H1 (cell line): Measurements from ENCODE around the gene GNG4. TPM values are rescaled to one million over a fixed set of nuclear protein-coding genes. Genes with fewer than 3 reads are reported as not detected.

Experiments
- CTCF ChIA-PET: fragments of 300-600 bp; sonication (Branson Sonifier 250); formaldehyde crosslinking; loops from one replicate; lab custom pipeline; 2021; ENCODE audit not compliant: partially characterized antibody; lab: Charles Lee
- POLR2A ChIA-PET: fragments of 300-600 bp; sonication (Branson Sonifier 250); formaldehyde crosslinking; loops from one replicate; lab custom pipeline; 2021; ENCODE audit warnings: inconsistent platforms; ENCODE audit not compliant: partially characterized antibody; lab: Charles Lee
- DNase-seq, 2 experiments: peaks; one replicate each; pipeline versions ENCODE4 v3.0.0 to v3.0.0-alpha.2; 2010 to 2022; ENCODE audit warnings: low spot score in 2 of 2, low read depth in 1 of 2, mixed read lengths in 1 of 2
- FAIRE-seq: peaks from 2 replicates; lab custom pipeline; 2011; peaks lifted over from hg19 to GRCh38; lab: Jason Lieb, UNC
- H2AFZ ChIP-seq: 2 replicates; pipeline ENCODE4 v1.8.1; 2012; ENCODE audit warnings: low read length, inconsistent platforms
- H2AK5ac ChIP-seq: 2 replicates; pipeline ENCODE4 v1.6.1; 2013; ENCODE audit warnings: low read depth, low read length
- H2BK120ac ChIP-seq: replicated peaks from 2 replicates; pipeline ENCODE3; 2013; ENCODE audit warnings: low read depth, low read length, inconsistent platforms
- H2BK12ac ChIP-seq: 2 replicates; pipeline ENCODE4 v1.6.1; 2013; ENCODE audit warnings: low read depth, low read length
- H2BK15ac ChIP-seq: 2 replicates; pipeline ENCODE4 v1.6.1; 2013; ENCODE audit warnings: low read length
- H2BK20ac ChIP-seq: 2 replicates; pipeline ENCODE4 v1.6.1; 2013; ENCODE audit warnings: low read length
- H2BK5ac ChIP-seq: 2 replicates; pipeline ENCODE4 v1.6.1; 2013; ENCODE audit warnings: low read depth, low read length
- H3K14ac ChIP-seq: 2 replicates; pipeline ENCODE4 v1.6.1; 2013; ENCODE audit warnings: inconsistent platforms; ENCODE audit not compliant: insufficient read length
- H3K18ac ChIP-seq: 2 replicates; pipeline ENCODE4 v1.6.1; 2013; ENCODE audit warnings: low read length; ENCODE audit errors: extremely low read depth
- H3K23ac ChIP-seq: 2 replicates; pipeline ENCODE4 v1.6.1; 2013; ENCODE audit warnings: inconsistent platforms; ENCODE audit not compliant: insufficient read length
- H3K23me2 ChIP-seq: 2 replicates; pipeline ENCODE4 v1.6.1; 2013; ENCODE audit warnings: low read depth, low read length
- H3K27ac ChIP-seq: 2 replicates; pipeline ENCODE4 v1.6.1; 2011; ENCODE audit warnings: low read depth, low read length, inconsistent platforms
- H3K27me3 ChIP-seq, 4 experiments: replicated peaks in 1 of 4; 1 replicate in 1 of 4; 2 replicates in 3 of 4; pipeline versions ENCODE4 v1.6.1 to v1.8.1; 2011 to 2013; ENCODE audit warnings: low read length in 3 of 4, mild to moderate bottlenecking in 3 of 4, inconsistent platforms in 2 of 4, mixed read lengths in 2 of 4, moderate library complexity in 1 of 4; ENCODE audit not compliant: control insufficient read depth in 3 of 4, insufficient read depth in 3 of 4; ENCODE audit errors: extremely low read depth in 1 of 4
- H3K36me3 ChIP-seq, 4 experiments: 2 replicates each; pipeline versions ENCODE4 v1.6.1 to v1.8.1; 2011 to 2013; ENCODE audit warnings: mild to moderate bottlenecking in 4 of 4, low read length in 3 of 4, moderate library complexity in 2 of 4, control low read depth in 1 of 4, inconsistent platforms in 1 of 4; ENCODE audit not compliant: insufficient read depth in 4 of 4, control insufficient read depth in 2 of 4
- H3K4ac ChIP-seq: replicated peaks from 2 replicates; pipeline ENCODE3; 2013; ENCODE audit warnings: low read length, low read depth, mixed read lengths, inconsistent platforms; ENCODE audit not compliant: insufficient read length
- H3K4me1 ChIP-seq, 4 experiments: replicated peaks in 1 of 4; 1 replicate in 1 of 4; 2 replicates in 3 of 4; pipeline versions ENCODE4 v1.6.1 to v1.8.1; 2011 to 2013; ENCODE audit warnings: low read length in 3 of 4, inconsistent platforms in 2 of 4, mixed read lengths in 1 of 4; ENCODE audit not compliant: insufficient read depth in 4 of 4, control insufficient read depth in 3 of 4
- H3K4me2 ChIP-seq, 2 experiments: 2 replicates each; pipeline versions ENCODE4 v1.6.1 to v1.8.1; 2011 to 2013; ENCODE audit warnings: low read depth in 2 of 2, low read length in 2 of 2, control low read depth in 1 of 2, inconsistent platforms in 1 of 2, mild to moderate bottlenecking in 1 of 2; ENCODE audit not compliant: insufficient read depth in 1 of 2
- H3K4me3 ChIP-seq, 4 experiments: fragments of 200-600, 300-600 bp in 1 of 4; sonication (generic), shearing (Covaris generic), sonication (Bioruptor Twin) in 1 of 4; 2 replicates each; pipeline versions ENCODE4 v1.5.1 to v1.8.1; 2011 to 2016; ENCODE audit warnings: low read length in 4 of 4, low read depth in 3 of 4, control low read depth in 2 of 4, inconsistent platforms in 2 of 4, mild to moderate bottlenecking in 2 of 4, mixed read lengths in 1 of 4, moderate library complexity in 1 of 4; ENCODE audit not compliant: insufficient read depth in 2 of 4; ENCODE audit errors: extremely low read depth in 1 of 4
- H3K56ac ChIP-seq: replicated peaks from 2 replicates; pipeline ENCODE3; 2013; ENCODE audit warnings: low read depth, mild to moderate bottlenecking, mixed read lengths, low read length, inconsistent platforms; ENCODE audit not compliant: insufficient read length
- H3K79me1 ChIP-seq: 2 replicates; pipeline ENCODE4 v1.6.1; 2013; ENCODE audit warnings: low read depth, low read length, control low read depth
- H3K79me2 ChIP-seq, 2 experiments: 2 replicates each; pipeline versions ENCODE4 v1.6.1 to v1.8.1; 2012 to 2013; ENCODE audit warnings: low read length in 2 of 2, mild to moderate bottlenecking in 2 of 2, inconsistent platforms in 1 of 2; ENCODE audit not compliant: insufficient read depth in 2 of 2, control insufficient read depth in 1 of 2
- H3K9ac ChIP-seq, 4 experiments: replicated peaks in 1 of 4; 1 replicate in 1 of 4; 2 replicates in 3 of 4; pipeline versions ENCODE4 v1.6.1 to v1.8.1; 2011 to 2013; ENCODE audit warnings: low read depth in 3 of 4, low read length in 3 of 4, control low read depth in 2 of 4, mild to moderate bottlenecking in 2 of 4, moderate library complexity in 2 of 4, inconsistent platforms in 1 of 4; ENCODE audit errors: extremely low read depth in 1 of 4
- H3K9me3 ChIP-seq, 2 experiments: 2 replicates each; pipeline versions ENCODE4 v1.6.1 to v1.8.1; 2012 to 2013; ENCODE audit warnings: mild to moderate bottlenecking in 2 of 2, moderate library complexity in 2 of 2, control low read depth in 1 of 2, inconsistent platforms in 1 of 2, low read depth in 1 of 2, low read length in 1 of 2, mixed read lengths in 1 of 2; ENCODE audit not compliant: insufficient read depth in 2 of 2
- H4K20me1 ChIP-seq, 2 experiments: replicated peaks in 1 of 2; 2 replicates each; pipeline versions ENCODE3 to v1.8.1; 2011 to 2013; ENCODE audit warnings: inconsistent platforms in 2 of 2, low read length in 2 of 2, mild to moderate bottlenecking in 1 of 2; ENCODE audit not compliant: insufficient read depth in 2 of 2, control insufficient read depth in 1 of 2
- H4K5ac ChIP-seq: 2 replicates; pipeline ENCODE4 v1.6.1; 2013; ENCODE audit warnings: low read length, low read depth, mixed read lengths, inconsistent platforms; ENCODE audit not compliant: insufficient read length
- H4K8ac ChIP-seq: 2 replicates; pipeline ENCODE4 v1.8.0; 2013; ENCODE audit warnings: mild to moderate bottlenecking, moderate library complexity, low read length, inconsistent platforms; ENCODE audit not compliant: insufficient read depth; ENCODE audit errors: extremely low read depth
- H4K91ac ChIP-seq: replicated peaks from 2 replicates; pipeline ENCODE3; 2013; ENCODE audit warnings: low read length, mixed read lengths, inconsistent platforms; ENCODE audit not compliant: insufficient read length
- HDAC6 ChIP-seq: IDR thresholded peaks from one replicate; pipeline ENCODE4 v1.7.1; 2012; ENCODE audit warnings: low read depth, mild to moderate bottlenecking, inconsistent platforms, low read length, moderate library complexity
- JUN ChIP-seq: IDR thresholded peaks from 2 replicates; pipeline ENCODE4 v1.6.1; 2011; ENCODE audit warnings: low read depth, mild to moderate bottlenecking, improper control_type of control experiment, low read length
- SP4 ChIP-seq: IDR thresholded peaks from 2 replicates; pipeline ENCODE4 v1.6.1; 2012; ENCODE audit warnings: low read length, inconsistent platforms
- TAF7 ChIP-seq: optimal IDR thresholded peaks from 2 replicates; pipeline ENCODE3; 2011; ENCODE audit warnings: low read depth, mild to moderate bottlenecking, inconsistent platforms, low read length, moderate library complexity, borderline replicate concordance
- YY1 ChIP-seq: IDR thresholded peaks from 2 replicates; pipeline ENCODE4 v1.6.1; 2011; ENCODE audit warnings: low read depth, mild to moderate bottlenecking, low read length
- WGBS, 2 experiments: shearing (Covaris generic) in 1 of 2; methylation state at CpG; one replicate each; pipeline versions ENCODE4 v1.1.6 to v1.1.7; 2013 to 2015; ENCODE audit warnings: low lambda C conversion rate in 2 of 2, mixed read lengths in 2 of 2, inconsistent platforms in 1 of 2, low coverage in 1 of 2, missing lambda C conversion rate in 1 of 2; ENCODE audit not compliant: insufficient replicate concordance in 2 of 2, insufficient coverage in 1 of 2, insufficient read length in 1 of 2; ENCODE audit errors: extremely low coverage in 1 of 2, missing lambda C conversion rate in 1 of 2; 5-methylcytosine and 5-hydroxymethylcytosine counted together
- polyA plus RNA-seq, 7 experiments: library from polyadenylated mRNA; depleted of rRNA in 3 of 7; stranded (reverse) in 5 of 7; unstranded in 2 of 7; fragments of >200 nt in 5 of 7; fragments of 200-250 nt in 2 of 7; gene quantifications; 1 replicate in 5 of 7; 2 replicates in 1 of 7; 4 replicates in 1 of 7; pipeline versions ENCODE4 v1.2.1 to v1.2.3, GENCODE V29; 2011 to 2013; ENCODE audit warnings: missing spikeins in 2 of 7, mixed read lengths in 2 of 7
- total RNA-seq: library from RNA; stranded (reverse); fragmentation: NEBNext Ultra II Directional; extraction: Animal tissue kit (Norgen Biotek cat#: 25700); gene quantifications from 2 replicates; pipeline ENCODE4 v1.2.1, GENCODE V29; 2021
- TF ChIP-seq, protein P1 (sequence below), 3 experiments: IDR thresholded peaks; 1 replicate in 2 of 3; 2 replicates in 1 of 3; pipeline versions ENCODE4 v1.5.1 to v1.6.1; 2011; ENCODE audit warnings: low read length in 3 of 3, mild to moderate bottlenecking in 3 of 3, inconsistent platforms in 2 of 3, low read depth in 1 of 3, moderate library complexity in 1 of 3; ENCODE audit not compliant: insufficient read depth in 1 of 3; ENCODE audit errors: control extremely low read depth in 1 of 3

The GNG4 gene
- total and polyA plus RNA-seq, 2 of the 8 experiments (the other 6 are each of a cell fraction or from before 2014, with no cell fraction given), result 95.5 to 96.8 TPM

DNA sequence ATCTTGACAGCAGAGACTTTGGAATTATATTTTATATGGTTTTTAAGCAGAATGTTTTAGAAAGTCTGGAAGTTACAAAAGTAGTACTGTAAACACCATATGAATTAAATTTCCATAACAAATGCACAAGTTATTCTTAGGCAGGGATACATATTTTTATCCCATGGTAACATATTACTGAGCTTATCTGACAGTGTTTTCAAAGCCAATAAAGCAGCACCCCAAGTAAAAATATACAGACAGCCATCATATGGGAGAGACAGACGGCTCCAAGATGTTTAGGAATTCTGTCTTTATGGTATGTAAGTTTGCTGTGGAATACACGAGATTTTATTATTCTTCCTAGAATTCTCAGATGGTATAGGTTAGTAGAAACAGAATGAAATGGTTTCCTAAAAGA is 12.0 kb upstream of the GNG4 start:
- Histone ChIP-seq H2BK20ac (no peak overlapping the region), H2BK120ac (no peak overlapping the region), H3K18ac (no peak overlapping the region), H2BK12ac (no peak overlapping the region), H4K20me1 (no peaks in the 10 kb centered on the region), H2BK5ac (no peak overlapping the region; the same call in 1 of the 2 replicates), H3K23ac (no peak overlapping the region), H4K8ac (no peak overlapping the region), H4K5ac (no peak overlapping the region), H2BK15ac (no peak overlapping the region), H3K9me3 (no peaks in the 10 kb centered on the region), H3K36me3 (no peaks in the 10 kb centered on the region), H3K14ac (no peak overlapping the region), H3K79me1 (no peaks in the 10 kb centered on the region), H3K23me2 (no peaks in the 10 kb centered on the region; the same call in 1 of the 2 replicates), H2AFZ (no peak overlapping the region), H3K27ac (no peak overlapping the region), H4K91ac (no peak overlapping the region), H3K4me3 (0 out of 8 replicates have a peak overlapping the region, but pooled peaks of 1 of the 4 experiments have one; percentile 2), H3K27me3 (no peaks in the 10 kb centered on the region), H3K9ac (no peak overlapping the region), H3K4ac (no peak overlapping the region), H3K4me2 (peak overlapping the region in 1 of 2 experiments; percentile 15; a peak in 1 of 4 replicates), H3K56ac (no peak overlapping the region), H3K4me1 (peaks cover 4 to 9% (median 7%) of the 10 kb centered on the region in 4 experiments; a peak in 6 of 7 replicates), H3K79me2 (no peaks in the 10 kb centered on the region), H2AK5ac (no peak overlapping the region)
- TF ChIP-seq JUN, result no peak
- TF ChIP-seq, protein P1, sequence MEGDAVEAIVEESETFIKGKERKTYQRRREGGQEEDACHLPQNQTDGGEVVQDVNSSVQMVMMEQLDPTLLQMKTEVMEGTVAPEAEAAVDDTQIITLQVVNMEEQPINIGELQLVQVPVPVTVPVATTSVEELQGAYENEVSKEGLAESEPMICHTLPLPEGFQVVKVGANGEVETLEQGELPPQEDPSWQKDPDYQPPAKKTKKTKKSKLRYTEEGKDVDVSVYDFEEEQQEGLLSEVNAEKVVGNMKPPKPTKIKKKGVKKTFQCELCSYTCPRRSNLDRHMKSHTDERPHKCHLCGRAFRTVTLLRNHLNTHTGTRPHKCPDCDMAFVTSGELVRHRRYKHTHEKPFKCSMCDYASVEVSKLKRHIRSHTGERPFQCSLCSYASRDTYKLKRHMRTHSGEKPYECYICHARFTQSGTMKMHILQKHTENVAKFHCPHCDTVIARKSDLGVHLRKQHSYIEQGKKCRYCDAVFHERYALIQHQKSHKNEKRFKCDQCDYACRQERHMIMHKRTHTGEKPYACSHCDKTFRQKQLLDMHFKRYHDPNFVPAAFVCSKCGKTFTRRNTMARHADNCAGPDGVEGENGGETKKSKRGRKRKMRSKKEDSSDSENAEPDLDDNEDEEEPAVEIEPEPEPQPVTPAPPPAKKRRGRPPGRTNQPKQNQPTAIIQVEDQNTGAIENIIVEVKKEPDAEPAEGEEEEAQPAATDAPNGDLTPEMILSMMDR (IDR thresholded peaks at IDR 0.05; ENCODE audit: control extremely low read depth in 1 of 3, insufficient read depth in 1 of 3, low read depth in 1 of 3, low read length in 3 of 3), result no peak
- TF ChIP-seq TAF7, result no peak
- TF ChIP-seq HDAC6, result no peak
- TF ChIP-seq SP4, result no peak
- no peak for TF ChIP-seq YY1
- FAIRE-seq (no peak), DNase-seq (no peak)
- WGBS, 2 experiments, result 54% methylated on average over 2 of the region's 2 CpGs; no CpG with 5 or more reads in 1 of the 2 experiments
- ChIA-PET CTCF (interaction anchor here (1.0 to 1.4 kb wide), 2 partner anchors 61 to 64 kb away, joined by 3 to 6 read pairs; no protein-coding TSS in a partner anchor), POLR2A (interaction anchor here (1.4 to 1.9 kb wide), 2 partner anchors 10 to 12 kb away, joined by 3 to 5 read pairs; no protein-coding TSS in a partner anchor)
